Loucy (cell line): ENCODE measurements around the gene TANGO2.
"Not testable (repeated sequence)": the region's sequence is repeated elsewhere in the genome, so short reads cannot be mapped to it uniquely, and the experiment has no call there.

Experiments
- H2AFZ ChIP-seq: fragments of 200-600 bp; sonication (generic); 2 replicates; pipeline ENCODE4 v1.6.0; 2016; ENCODE audit warnings: antibody characterized with exemption, mild to moderate bottlenecking, low read length, moderate library complexity
- H3F3A ChIP-seq: fragments of 200-600 bp; 2 replicates; pipeline ENCODE4 v1.6.0; 2016; ENCODE audit warnings: antibody characterized with exemption, low read depth, mild to moderate bottlenecking
- H3K27me3 ChIP-seq: fragments of 200-600 bp; sonication (generic); 2 replicates; pipeline ENCODE4 v1.6.1; 2014; ENCODE audit warnings: low read length, mild to moderate bottlenecking; ENCODE audit not compliant: insufficient read depth, poor library complexity, severe bottlenecking
- H3K36me3 ChIP-seq: fragments of 200-600 bp; sonication (generic); 2 replicates; pipeline ENCODE4 v1.6.1; 2016; ENCODE audit warnings: low read length; ENCODE audit not compliant: insufficient read depth
- H3K4me1 ChIP-seq: fragments of 200-600 bp; sonication (generic); 2 replicates; pipeline ENCODE4 v1.5.1; 2014; ENCODE audit warnings: low read length, mild to moderate bottlenecking; ENCODE audit not compliant: insufficient read depth, poor library complexity, severe bottlenecking
- H3K4me2 ChIP-seq: fragments of 200-600 bp; sonication (generic); 2 replicates; pipeline ENCODE4 v1.6.0; 2014; ENCODE audit warnings: antibody characterized with exemption, low read length, low read depth, mild to moderate bottlenecking; ENCODE audit not compliant: poor library complexity, severe bottlenecking
- H3K4me3 ChIP-seq: fragments of 200-600 bp; sonication (generic); 2 replicates; pipeline ENCODE4 v1.5.1; 2014; ENCODE audit warnings: low read length, mild to moderate bottlenecking, mixed read lengths; ENCODE audit not compliant: poor library complexity, severe bottlenecking
- H3K79me2 ChIP-seq: fragments of 200-600 bp; sonication (generic); 2 replicates; pipeline ENCODE4 v1.6.1; 2014; ENCODE audit warnings: low read length; ENCODE audit not compliant: insufficient read depth
- H3K9ac ChIP-seq: fragments of 200-600 bp; sonication (generic); 2 replicates; pipeline ENCODE4 v1.6.0; 2014; ENCODE audit warnings: mild to moderate bottlenecking, low read depth, low read length, moderate library complexity; ENCODE audit not compliant: poor library complexity, severe bottlenecking
- H3K9me2 ChIP-seq: fragments of 200-600 bp; sonication (generic); replicated peaks from 2 replicates; pipeline ENCODE4 v1.6.1; 2016; ENCODE audit warnings: low read depth, low read length, mixed read lengths
- H3K9me3 ChIP-seq: fragments of 200-600 bp; sonication (generic); 2 replicates; pipeline ENCODE4 v1.6.1; 2014; ENCODE audit warnings: mild to moderate bottlenecking, antibody characterized with exemption, low read length, low read depth; ENCODE audit not compliant: insufficient read depth
- H4K20me1 ChIP-seq: fragments of 200-600 bp; sonication (generic); 2 replicates; pipeline ENCODE4 v1.6.0; 2014; ENCODE audit warnings: antibody characterized with exemption, low read length, mild to moderate bottlenecking; ENCODE audit not compliant: insufficient read depth, poor library complexity, severe bottlenecking
- CTCF ChIP-seq: fragments of 200-600 bp; sonication (generic); conservative IDR thresholded peaks from 2 replicates; pipeline ENCODE4 v1.5.1; 2014; ENCODE audit warnings: mild to moderate bottlenecking, antibody characterized with exemption, low read length
- EZH2phosphoT487 ChIP-seq: fragments of 200-600 bp; IDR thresholded peaks from 2 replicates; pipeline ENCODE4 v1.6.1; 2018; ENCODE audit warnings: antibody characterized with exemption, mild to moderate bottlenecking, moderate library complexity, borderline replicate concordance

The TANGO2 gene

GRCh38 chr22:20064545-20065262 lies 43.8 kb downstream of the TANGO2 start:
- Histone ChIP-seq H3K9me2 (no peaks in the 10 kb centered on the region), H4K20me1 (no peaks in the 10 kb centered on the region), H3F3A (no peaks in the 10 kb centered on the region), H2AFZ (no peak overlapping the region), H3K27me3 (no peaks in the 10 kb centered on the region), H3K9ac (no peak overlapping the region), H3K4me3 (no peak overlapping the region), H3K4me2 (no peak overlapping the region), H3K36me3 (no peaks in the 10 kb centered on the region; the same call in 1 of the 2 replicates), H3K79me2 (no peaks in the 10 kb centered on the region), H3K4me1 (no peaks in the 10 kb centered on the region), H3K9me3 (no peaks in the 10 kb centered on the region)
- no peak for TF ChIP-seq EZH2phosphoT487
- no peak for TF ChIP-seq CTCF

- TF ChIP-seq EZH2phosphoT487 (no peak), CTCF (no peak)
- Histone ChIP-seq H3K9me2 (no peaks in the 10 kb centered on the region), H3K27me3 (no peaks in the 10 kb centered on the region), H3K36me3 (no peaks in the 10 kb centered on the region; the same call in 1 of the 2 replicates), H3K9ac (no peak overlapping the region), H3K9me3 (no peaks in the 10 kb centered on the region), H2AFZ (no peak overlapping the region), H3K4me3 (no peak overlapping the region), H4K20me1 (no peaks in the 10 kb centered on the region), H3K4me2 (no peak overlapping the region), H3F3A (no peaks in the 10 kb centered on the region), H3K79me2 (no peaks in the 10 kb centered on the region), H3K4me1 (no peaks in the 10 kb centered on the region)
Observed at GRCh38 chr22:20065896-20066616, 45.1 kb downstream of the TANGO2 start.

GRCh38 chr22:20066617-20067383 lies 45.9 kb downstream of the TANGO2 start:
- no peaks in the 10 kb centered on the region for H3K4me1 ChIP-seq
- no peak overlapping the region for H2AFZ ChIP-seq
- TF ChIP-seq CTCF, result no peak
- TF ChIP-seq EZH2phosphoT487, result no peak

GRCh38 chr22:20067384-20067682 lies 46.4 kb downstream of the TANGO2 start:
- not testable (repeated sequence) for H3K9me2 ChIP-seq

More at GRCh38 chr22:20066617-20067383, 45.9 kb downstream of the TANGO2 start:
- Histone ChIP-seq H3K9me3 (no peaks in the 10 kb centered on the region), H4K20me1 (no peaks in the 10 kb centered on the region), H3K4me2 (no peak overlapping the region), H3K9me2 (no peaks in the 10 kb centered on the region), H3K9ac (no peak overlapping the region), H3K27me3 (no peaks in the 10 kb centered on the region), H3K4me3 (no peak overlapping the region), H3K79me2 (no peaks in the 10 kb centered on the region), H3F3A (no peaks in the 10 kb centered on the region), H3K36me3 (no peaks in the 10 kb centered on the region; the same call in 1 of the 2 replicates)

More at GRCh38 chr22:20067384-20067682, 46.4 kb downstream of the TANGO2 start:
- H4K20me1 ChIP-seq, H3K4me2 ChIP-seq, H3K79me2 ChIP-seq, H3K9me3 ChIP-seq, H3K4me1 ChIP-seq, H2AFZ ChIP-seq, H3K36me3 ChIP-seq, H3K4me3 ChIP-seq, H3K27me3 ChIP-seq, H3K9ac ChIP-seq, H3F3A ChIP-seq: not testable (repeated sequence)
